ENCODE data around the gene LILRA2.
"Not testable (repeated sequence)": the region's sequence is repeated elsewhere in the genome, so short reads cannot be mapped to it uniquely, and the experiment has no call there.

LILRA2 gene

DNA sequence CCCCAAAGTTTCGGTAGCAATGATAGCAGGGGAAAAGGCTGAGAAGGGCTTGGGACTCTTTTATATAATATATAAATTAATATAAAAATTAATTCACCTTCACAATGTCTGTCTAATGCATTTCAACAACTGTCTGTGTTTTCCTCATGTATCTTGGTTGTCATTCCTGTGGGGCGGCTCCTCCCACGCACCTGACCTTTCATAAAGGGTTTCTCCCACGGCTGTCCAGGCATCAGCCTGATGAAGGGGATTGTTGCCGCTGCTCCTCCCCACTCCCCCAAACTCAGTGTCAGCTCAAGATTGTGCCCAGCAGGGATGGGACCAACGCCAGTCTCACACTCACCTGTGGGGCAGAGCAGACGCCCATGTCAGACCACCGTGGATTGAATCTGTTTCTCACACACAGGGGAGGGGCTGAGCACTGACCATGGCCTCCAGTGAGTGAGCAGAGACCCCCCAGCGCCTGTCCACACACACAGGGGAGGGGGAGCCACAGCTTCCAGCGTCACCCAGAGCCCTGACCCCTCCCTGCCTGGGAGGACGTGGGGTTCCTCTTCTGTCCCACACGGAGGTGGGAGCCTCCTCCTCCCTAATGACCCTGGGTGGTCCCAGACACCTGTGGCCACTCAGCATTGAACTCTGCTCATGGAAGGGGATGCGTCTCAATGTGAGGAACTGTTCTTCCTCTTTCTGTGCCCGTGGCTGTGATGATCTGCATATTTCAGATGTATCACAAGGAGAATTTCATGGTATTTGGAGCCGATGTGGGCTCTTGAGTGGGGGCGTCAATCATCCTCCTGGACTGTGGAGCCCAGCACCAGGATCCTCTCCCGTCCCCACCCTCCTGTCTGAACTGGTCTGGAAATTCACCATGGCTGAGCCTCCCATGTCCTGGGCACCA is 1.6 kb upstream of the LILRA2 start:
- DNase-seq: not testable (repeated sequence)

DNA sequence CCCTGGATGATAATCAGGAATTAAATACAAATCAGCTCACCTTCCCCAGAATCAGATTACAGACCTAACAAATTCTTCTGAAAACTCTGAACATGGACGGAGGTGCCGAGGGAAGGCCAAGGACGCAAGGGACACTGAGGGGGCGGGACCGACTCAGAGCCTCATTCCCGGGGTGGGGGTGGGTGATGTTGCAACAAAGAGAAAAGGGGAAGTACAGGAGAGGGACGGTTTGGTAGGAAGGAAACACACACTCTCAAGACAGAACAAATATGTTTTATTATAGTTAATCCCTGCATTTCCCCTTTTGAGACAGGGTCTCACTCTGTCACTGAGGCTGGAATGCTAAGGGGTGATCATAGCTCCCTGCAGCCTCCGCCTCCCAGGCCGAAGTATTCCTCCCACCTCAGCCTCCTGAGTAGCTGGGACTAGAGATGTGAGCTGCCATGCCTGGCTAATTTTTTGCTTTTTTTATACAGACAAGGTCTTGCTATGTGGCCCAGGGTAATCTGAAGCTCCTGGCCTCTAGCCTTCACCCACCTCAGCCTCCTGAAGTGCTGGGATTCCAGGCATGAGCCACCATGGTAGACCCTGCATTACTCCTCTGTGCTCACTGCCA is 786 bp upstream of the LILRA2 start:
- no peak for DNase-seq

DNA sequence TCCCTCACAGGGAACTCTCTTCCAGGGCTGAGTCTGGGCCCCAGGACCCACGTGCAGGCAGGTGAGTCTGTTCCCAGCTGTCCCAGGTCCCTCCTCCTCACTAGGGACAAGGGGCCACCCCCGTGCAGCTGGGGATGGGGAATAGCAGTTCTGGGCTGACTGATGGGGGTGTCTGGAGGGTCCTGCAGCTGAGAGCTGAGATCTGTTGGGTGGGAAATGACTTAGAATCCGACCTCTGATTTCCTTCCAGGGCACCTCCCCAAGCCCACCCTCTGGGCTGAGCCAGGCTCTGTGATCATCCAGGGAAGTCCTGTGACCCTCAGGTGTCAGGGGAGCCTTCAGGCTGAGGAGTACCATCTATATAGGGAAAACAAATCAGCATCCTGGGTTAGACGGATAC is 461 bp downstream of the LILRA2 start:
- DNase-seq: no peak

DNA sequence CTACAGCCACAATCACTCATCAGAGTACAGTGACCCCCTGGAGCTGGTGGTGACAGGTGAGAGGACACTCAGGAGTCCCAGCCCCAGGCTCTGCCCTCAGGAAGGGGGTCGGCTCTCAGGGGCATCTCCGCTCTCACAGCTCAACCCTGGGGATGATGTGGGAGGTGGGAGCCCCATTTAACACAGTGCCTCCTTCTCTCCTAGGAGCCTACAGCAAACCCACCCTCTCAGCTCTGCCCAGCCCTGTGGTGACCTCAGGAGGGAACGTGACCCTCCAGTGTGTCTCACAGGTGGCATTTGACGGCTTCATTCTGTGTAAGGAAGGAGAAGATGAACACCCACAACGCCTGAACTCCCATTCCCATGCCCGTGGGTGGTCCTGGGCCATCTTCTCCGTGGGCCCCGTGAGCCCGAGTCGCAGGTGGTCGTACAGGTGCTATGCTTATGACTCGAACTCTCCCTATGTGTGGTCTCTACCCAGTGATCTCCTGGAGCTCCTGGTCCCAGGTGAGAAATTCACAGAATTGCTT is 1.0 kb downstream of the LILRA2 start:
- DNase-seq: no peak

DNA sequence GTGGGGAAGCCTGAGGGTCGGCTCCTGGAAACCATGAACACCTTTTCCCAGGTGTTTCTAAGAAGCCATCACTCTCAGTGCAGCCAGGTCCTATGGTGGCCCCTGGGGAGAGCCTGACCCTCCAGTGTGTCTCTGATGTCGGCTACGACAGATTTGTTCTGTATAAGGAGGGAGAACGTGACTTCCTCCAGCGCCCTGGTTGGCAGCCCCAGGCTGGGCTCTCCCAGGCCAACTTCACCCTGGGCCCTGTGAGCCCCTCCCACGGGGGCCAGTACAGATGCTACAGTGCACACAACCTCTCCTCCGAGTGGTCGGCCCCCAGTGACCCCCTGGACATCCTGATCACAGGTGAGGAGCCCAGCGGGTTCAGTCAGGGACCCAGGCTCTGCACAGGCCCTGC is 1.6 kb downstream of the LILRA2 start:
- DNase-seq: not testable (repeated sequence)

DNA sequence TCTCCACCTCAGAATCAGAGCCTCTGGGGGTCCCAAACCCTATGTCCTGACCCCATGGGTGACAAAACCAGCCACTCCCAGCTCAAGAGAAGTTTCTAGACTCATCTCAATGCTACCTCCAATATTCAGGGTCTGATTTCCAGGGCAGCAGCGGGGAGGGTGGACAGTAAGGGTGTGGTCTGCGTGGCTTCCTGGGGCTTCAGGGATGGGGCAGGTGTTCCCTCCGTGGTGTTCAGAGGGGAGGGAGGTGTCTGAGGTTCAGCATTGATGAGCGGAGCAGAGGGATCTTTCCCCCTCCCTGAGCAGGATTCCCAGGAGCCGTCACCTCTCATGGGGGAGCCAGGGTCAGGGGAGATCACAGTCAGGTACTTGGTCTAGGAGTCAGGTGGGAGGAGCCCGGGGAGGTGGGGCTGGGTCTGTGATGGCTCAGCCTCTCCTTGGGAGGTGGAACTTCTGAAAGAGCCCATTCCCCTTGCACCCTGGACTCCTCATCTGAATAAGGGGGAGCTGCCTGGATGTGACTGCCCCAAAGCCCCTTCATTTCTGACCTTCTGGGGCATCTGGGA is 2.9 kb downstream of the LILRA2 start:
- no peak for DNase-seq

DNA sequence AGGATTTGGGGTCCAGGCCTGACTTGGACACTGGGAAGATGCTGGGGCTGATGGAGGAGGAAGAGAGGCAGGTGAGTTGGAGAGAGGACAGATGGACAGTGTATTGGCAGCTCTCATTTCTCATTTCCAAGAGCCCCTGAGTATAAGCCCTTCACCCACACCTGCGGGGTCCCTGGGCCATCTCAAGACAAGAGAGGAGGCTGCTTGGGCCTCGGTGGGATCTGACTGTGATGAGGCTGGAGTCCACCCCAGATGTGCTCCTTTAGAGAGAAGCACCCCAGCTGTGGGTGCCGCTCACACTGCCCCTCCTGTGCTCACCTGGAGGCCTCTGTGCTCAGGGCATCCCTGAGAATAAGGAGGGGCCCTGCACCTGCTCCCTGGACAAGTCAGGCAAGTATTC is 3.7 kb downstream of the LILRA2 start:
- DNase-seq: no peak

DNA sequence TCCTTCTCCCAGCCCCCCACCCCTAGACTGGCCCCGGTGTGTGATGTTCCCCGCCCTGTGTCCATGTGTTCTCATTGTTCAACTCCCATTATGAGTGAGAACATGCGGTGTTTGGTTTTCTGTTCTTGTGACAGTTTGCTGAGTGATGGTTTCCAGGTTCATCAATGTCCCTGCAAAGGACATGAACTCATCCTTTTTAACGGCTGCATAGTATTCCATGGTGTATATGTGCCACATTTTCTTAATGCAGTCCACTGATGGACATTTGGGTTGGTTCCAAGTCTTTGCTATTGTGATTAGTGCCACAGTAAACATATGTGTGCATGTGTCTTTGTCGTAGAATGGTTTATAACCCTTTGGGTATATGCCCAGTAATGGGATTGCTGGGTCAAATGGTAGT is 4.7 kb downstream of the LILRA2 start:
- DNase-seq: not testable (repeated sequence)

DNA sequence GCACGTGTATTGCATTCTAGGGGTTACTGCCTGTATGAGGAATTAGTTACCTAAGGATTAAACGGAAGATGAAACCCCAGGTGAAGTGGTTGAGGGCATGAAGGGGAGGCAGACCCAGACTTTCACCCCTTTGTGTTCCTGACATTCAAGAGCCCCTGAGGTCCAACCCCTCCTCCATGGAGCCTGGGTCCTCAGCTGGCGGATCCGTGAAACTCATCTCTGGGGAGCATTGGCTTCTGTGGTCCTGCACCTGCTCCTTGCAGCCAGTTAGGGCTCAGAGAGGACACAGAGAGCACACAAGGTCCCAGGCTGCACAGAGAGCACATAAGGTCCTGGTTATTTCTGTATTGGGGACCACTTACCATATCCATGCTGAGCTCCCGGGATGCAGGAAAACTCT is 12.8 kb downstream of the LILRA2 start:
- no peak for DNase-seq

DNA sequence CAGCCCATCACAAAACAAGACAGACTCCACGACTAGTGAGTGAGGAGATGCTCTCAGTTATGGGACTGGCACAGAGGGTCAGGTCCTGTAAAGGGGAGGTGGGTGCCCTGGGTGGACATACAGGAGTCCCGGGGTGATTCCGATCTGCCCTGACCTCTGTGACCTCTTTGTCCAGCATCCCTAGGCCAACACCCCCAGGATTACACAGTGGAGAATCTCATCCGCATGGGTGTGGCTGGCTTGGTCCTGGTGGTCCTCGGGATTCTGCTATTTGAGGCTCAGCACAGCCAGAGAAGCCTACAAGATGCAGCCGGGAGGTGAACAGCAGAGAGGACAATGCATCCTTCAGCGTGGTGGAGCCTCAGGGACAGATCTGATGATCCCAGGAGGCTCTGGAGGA is 13.4 kb downstream of the LILRA2 start:
- DNase-seq: no peak

DNA sequence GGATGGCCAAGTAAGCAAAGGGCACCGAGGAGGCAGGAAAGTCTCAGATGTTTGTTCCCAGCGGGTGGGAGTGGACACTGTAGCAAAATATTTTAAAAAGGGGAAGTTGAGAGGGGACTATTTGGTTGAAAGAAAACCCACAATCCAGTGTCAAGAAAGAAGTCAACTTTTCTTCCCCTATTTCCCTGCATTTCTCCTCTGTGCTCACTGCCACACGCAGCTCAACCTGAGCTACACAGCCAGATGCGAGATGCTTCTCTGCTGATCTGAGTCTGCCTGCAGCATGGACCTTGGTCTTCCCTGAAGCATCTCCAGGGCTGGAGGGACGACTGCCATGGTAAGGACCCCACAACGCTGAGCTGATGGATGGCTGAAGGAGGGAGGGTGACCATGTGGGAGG is 19.9 kb downstream of the LILRA2 start, which contains the start of gene LILRA1:
TSS of gene LILRA1 (plus strand) at position 188 of the 400 bp plus-strand sequence. CDS start 613 bp downstream, outside the sequence.
- not testable (repeated sequence) for DNase-seq

DNA sequence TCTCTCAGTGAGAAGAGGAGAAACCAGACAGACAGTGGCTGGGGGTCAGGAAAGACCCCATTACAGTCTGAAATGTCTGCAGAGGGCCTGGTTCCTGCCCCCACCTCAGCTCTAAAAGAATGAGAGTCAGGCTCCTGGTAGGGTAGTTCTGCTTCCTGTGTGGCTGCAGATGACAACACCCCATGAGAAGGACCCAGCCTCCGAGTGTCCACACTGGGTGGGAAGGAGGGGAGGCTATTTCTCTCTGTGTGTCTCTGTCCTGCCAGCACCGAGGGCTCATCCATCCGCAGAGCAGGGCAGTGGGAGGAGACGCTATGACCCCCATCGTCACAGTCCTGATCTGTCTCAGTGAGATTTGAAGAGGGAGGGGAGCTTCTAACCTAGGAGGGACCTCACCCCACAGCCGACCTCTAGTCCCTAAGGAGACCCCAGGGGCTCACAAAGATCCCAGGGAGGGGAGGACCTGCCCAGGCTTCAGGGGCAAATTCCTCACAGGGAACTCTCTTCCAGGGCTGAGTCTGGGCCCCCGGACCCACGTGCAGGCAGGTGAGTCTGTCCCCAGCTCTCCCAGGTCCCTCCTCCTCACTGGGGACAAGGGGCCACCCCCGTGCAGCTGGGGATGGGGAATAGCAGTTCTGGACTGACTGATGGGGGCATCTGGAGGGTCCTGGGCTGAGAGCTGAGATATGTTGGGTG is 20.5 kb downstream of the LILRA2 start:
- DNase-seq: not testable (repeated sequence)

DNA sequence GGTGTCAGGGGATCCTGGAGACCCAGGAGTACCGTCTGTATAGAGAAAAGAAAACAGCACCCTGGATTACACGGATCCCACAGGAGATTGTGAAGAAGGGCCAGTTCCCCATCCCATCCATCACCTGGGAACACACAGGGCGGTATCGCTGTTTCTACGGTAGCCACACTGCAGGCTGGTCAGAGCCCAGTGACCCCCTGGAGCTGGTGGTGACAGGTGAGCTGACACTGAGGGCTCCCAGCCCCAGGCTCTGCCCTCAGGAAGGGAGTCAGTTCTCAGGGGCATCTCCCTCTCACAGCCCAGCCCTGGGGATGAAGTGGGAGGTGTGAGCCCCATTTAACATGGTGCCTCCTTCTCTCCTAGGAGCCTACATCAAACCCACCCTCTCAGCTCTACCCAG is 21.1 kb downstream of the LILRA2 start:
- no peak for DNase-seq

DNA sequence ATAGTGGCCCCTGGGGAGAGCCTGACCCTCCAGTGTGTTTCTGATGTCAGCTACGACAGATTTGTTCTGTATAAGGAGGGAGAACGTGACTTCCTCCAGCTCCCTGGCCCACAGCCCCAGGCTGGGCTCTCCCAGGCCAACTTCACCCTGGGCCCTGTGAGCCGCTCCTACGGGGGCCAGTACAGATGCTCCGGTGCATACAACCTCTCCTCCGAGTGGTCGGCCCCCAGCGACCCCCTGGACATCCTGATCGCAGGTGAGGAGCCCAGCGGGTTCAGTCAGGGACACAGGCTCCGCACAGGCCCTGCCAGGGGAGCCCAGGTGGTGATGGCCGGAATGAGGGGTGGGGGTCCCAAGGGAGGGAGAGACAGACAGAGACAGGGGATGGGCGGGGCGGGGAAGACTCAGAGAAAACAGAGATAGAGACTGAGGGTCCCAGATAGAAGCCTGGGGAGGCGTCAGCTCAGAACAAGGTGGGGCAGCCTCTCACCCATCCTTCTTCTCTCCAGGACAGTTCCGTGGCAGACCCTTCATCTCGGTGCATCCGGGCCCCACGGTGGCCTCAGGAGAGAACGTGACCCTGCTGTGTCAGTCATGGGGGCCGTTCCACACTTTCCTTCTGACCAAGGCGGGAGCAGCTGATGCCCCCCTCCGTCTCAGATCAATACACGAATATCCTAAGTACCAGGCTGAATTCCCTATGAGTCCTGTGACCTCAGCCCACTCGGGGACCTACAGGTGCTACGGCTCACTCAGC is 22.3 kb downstream of the LILRA2 start:
- not testable (repeated sequence) for DNase-seq

DNA sequence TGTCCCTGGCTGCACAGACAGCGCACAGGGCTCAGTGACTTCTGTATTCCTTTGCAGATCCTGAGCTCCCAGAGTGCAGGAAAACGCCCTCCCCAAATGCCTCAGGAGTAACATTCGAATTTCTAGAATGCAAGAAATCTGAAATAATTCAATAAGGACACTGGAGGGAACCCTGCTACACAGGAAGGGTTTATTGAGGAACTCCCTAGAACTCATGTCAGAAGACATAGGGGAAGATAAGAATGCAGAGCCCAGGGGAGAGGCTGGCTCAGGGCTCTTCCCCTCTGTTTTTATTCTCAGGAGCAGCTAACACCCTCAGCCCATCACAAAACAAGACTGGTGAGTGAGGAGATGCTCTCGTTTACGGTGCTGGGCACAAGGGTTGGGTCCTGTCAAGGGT is 26.6 kb downstream of the LILRA2 start:
- no peak for DNase-seq

DNA sequence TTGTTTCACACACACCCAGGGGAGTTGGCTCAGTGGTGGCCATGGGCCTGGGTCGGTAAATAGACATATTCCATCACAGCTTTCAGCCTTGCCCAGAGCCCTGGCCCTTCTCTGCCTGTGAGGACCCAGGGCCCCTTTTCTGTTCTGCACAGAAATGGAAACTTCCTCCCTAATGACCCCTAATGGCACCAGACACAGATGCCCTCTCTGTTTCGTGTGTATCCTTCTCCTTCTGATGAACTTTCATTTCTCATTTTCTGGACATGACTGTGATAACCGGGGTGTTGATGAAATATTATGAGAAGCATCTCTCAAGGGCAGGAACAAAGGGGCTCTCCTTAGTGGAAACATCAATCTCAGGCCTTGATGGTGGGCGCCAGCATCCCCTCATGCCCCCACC is 32.6 kb downstream of the LILRA2 start:
- no peak for DNase-seq

DNA sequence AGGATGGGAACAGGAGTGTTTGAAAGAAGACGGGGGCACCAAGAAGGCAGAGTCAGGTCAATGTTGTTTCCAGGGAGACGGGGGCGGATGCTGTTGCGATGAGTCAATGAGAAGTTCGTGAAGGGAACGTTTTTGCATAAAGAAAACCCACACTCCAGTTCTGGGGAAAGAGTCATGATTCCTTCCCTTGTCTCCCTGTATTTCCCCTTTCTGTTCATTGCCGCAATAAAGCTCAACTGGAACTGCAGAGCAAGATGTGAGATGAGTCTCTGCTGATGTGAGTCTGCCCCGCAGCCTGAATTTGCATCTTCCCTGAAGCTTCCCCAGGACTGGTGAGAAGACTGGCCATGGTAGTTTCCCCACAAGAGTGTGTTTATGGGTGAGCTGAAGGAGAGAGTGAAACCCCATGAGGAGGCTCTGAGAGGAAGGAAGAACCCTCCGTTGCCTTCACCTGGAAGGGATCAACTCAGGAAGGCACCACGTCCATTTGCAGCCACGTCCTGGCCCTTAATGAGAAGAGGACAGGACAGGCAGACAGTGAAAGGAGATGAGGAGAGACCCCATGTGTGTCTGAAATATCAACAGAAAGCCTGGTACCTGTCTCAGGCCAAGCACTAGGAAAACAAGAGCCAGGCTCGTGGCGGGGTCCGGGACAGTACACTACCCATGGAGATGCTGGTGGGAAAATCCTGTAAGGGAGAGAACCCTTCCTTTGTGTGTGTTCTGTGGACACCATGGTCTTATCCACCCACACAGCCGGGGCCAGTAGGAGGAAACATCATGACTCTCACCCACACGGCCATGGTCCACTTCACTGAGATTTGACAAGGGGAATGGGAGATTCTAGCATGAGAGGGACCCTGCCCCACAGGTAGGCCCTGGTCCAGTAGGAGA is 33.5 kb downstream of the LILRA2 start:
- DNase-seq: no peak

DNA sequence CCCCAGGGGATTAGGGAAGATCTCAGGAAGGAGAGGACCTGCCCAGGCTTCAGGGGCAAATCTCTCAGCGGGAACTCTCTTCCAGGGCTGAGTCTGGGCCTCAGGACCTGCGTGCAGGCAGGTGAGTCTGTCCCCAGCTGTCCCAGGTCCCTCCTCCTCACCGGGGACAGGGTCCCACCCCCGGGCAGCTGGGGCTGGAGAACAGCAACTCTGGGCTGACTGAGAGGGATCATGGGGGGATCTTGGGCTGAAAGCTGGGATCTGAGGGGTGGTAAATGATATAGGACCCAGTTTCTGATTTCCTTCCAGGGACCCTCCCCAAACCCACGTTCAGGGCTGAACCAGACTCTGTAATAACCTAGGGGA is 34.2 kb downstream of the LILRA2 start:
- no peak for DNase-seq

DNA sequence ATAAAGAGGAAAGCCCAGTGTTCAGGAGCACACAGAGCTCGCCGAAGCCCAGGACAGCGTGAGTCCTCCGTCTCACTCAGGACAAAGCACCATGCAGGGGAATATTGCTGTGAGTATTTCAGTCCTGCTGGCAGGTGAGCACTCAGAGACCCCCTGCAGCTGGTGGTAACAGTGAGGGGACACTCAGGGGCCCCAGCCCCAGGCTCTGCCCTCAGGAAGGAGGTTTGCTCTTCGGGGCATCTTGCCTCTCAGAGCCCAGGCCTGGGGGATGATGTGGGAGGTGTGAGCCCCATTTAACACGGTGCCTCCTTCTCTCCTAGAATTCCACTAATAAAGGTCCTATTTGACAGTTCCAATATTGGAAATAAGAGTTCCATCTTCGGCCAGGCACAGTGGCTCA is 34.6 kb downstream of the LILRA2 start:
- DNase-seq: no peak

DNA sequence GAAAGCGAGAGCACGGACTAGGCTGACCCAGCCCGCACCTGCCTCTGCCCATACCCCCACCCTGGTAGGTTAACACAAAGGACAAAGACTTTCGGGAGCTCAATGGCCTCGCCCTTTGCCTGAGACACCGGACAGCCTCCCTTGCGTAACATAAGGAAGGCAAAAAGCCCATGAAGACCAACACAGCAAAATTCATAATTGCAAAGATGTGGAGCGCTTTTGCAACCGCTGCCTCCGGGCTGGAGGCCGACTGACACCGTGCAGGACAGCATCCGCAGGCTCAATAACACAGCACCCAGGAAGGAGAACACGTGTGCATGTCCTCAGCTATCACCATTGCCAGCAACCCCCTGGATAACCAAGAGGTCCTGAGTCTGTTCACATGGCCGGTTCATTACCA is 35.2 kb downstream of the LILRA2 start:
- no peak for DNase-seq

DNA sequence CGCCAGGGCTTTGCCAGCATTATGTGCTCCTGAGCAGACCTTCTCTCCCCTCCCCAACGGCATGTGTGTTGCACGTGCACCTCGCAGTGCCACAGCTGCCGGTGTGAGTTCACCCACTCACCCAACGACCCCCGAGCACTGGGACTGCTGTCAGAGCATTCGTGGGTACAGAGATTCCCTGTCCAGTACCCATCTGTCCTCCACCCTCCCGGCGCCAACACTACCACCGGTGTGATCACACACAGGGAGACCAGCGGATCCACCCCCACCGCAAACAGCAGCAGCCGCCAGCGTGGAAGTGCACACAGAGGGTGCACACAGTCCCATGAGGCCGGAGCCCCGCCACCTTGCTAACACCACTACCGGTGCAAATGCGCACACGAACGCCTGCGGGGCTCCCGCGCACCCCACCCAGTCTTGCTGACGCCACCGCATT is 35.8 kb downstream of the LILRA2 start:
- no peak for DNase-seq
